ENCODE data around the gene ALOX15. TPM values are rescaled to one million over a fixed set of nuclear protein-coding genes. Genes with fewer than 3 reads are reported as not detected.

Gene ALOX15
- total and polyA plus RNA-seq, 10 donors, result 0.04 to 2.6 (median 0.70) TPM; not detected in 1

- H3K36me3 ChIP-seq, result peaks cover 0 to 99% (median 84%) of the 10 kb centered on the region in 6 donors
- no peak for DNase-seq
- WGBS, 5 donors, result 90 to 99% (median 95%) methylated on average over 5 to 8 of the region's 8 CpGs
- no peaks in the 10 kb centered on the region for H3K27me3 ChIP-seq (replicated peaks in 1 of 7)
- peak overlapping the region in 2 of 8 donors; percentile 5 to 24 for H3K27ac ChIP-seq
- no peak overlapping the region for H3K4me3 ChIP-seq
- TF ChIP-seq CTCF (IDR thresholded peaks at IDR 0.05 in 8 of 11, conservative IDR thresholded peaks at IDR 0.05 in 3 of 11) (no peak), POLR2A (IDR thresholded peaks at IDR 0.05) (no peak), POLR2AphosphoS5 (IDR thresholded peaks at IDR 0.05) (no peak)
- intact Hi-C loops (cut with DNase I; ENCODE audit: low total_unique reads), result no loop called here
- H3K4me1 ChIP-seq, result peaks cover 0 to 12% (median 0%) of the 10 kb centered on the region in 6 donors
- H3K9me3 ChIP-seq, result no peaks in the 10 kb centered on the region
These were observed 33.2 kb upstream of the ALOX15 start for GRCh38 chr17:4674685-4674998.

- 81 to 96% (median 89%) methylated on average over 16 to 27 of the region's 27 CpGs for WGBS, 5 donors
- no peak for DNase-seq
- Histone ChIP-seq H3K4me1 (peaks cover 0 to 12% (median 0%) of the 10 kb centered on the region in 6 donors), H3K27ac (peak overlapping the region in 3 of 8 donors; percentile 5 to 24 (median 24)), H3K9me3 (no peaks in the 10 kb centered on the region), H3K27me3 (replicated peaks in 1 of 7) (no peaks in the 10 kb centered on the region), H3K36me3 (peaks cover 0 to 93% (median 79%) of the 10 kb centered on the region in 6 donors), H3K4me3 (no peak overlapping the region)
- intact Hi-C loops (cut with DNase I; ENCODE audit: low total_unique reads), result no loop called here
- TF ChIP-seq CTCF (IDR thresholded peaks at IDR 0.05 in 8 of 11, conservative IDR thresholded peaks at IDR 0.05 in 3 of 11) (no peak), POLR2AphosphoS5 (IDR thresholded peaks at IDR 0.05) (peak in 2 of 3 donors; percentile 33 to 57), POLR2A (IDR thresholded peaks at IDR 0.05) (no peak)
These were observed 32.7 kb upstream of the ALOX15 start for GRCh38 chr17:4673986-4674684.

DNA sequence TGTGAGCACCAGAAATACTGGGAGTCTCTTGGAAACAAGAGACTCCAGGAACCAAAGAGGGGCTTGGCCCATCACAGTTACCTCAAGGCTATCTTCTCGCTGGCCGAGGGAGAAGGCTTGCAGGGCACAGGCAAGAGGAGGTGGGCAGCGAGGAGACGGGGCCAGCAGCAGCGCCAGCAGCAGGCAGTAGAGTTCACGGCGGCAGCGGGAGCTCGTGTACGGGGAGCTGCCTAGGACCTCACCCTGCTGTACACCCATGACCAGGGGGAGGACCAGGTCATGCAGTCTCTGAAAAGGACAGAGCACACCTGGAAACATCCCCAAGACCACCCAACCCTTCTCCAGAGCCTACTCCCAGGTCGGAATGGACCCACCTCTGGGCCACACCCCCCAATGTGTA is 31.7 kb upstream of the ALOX15 start:
- TF ChIP-seq POLR2A (IDR thresholded peaks at IDR 0.05) (no peak), POLR2AphosphoS5 (IDR thresholded peaks at IDR 0.05) (no peak), CTCF (IDR thresholded peaks at IDR 0.05 in 8 of 11, conservative IDR thresholded peaks at IDR 0.05 in 3 of 11) (no peak)
- Histone ChIP-seq H3K27me3 (replicated peaks in 1 of 7) (no peaks in the 10 kb centered on the region), H3K4me1 (peaks cover 0 to 12% (median 0%) of the 10 kb centered on the region in 6 donors), H3K27ac (peak overlapping the region in 1 of 8 donors; percentile 5), H3K36me3 (peaks cover 0 to 84% (median 72%) of the 10 kb centered on the region in 6 donors), H3K4me3 (no peak overlapping the region), H3K9me3 (no peaks in the 10 kb centered on the region)
- WGBS, 5 donors, result 86 to 98% (median 93%) methylated on average over 10 to 11 of the region's 11 CpGs
- intact Hi-C loops (cut with DNase I; ENCODE audit: low total_unique reads), result no loop called here
- DNase-seq, result no peak

- peaks cover 0 to 12% (median 0%) of the 10 kb centered on the region in 6 donors for H3K4me1 ChIP-seq
- TF ChIP-seq POLR2A (IDR thresholded peaks at IDR 0.05) (no peak), POLR2AphosphoS5 (IDR thresholded peaks at IDR 0.05) (no peak), CTCF (IDR thresholded peaks at IDR 0.05 in 8 of 11, conservative IDR thresholded peaks at IDR 0.05 in 3 of 11) (no peak)
- WGBS, 5 donors, result 89 to 94% (median 92%) methylated on average over 8 of the region's 8 CpGs
- peaks cover 0 to 80% (median 70%) of the 10 kb centered on the region in 6 donors for H3K36me3 ChIP-seq
- H3K27me3 ChIP-seq (replicated peaks in 1 of 7), result no peaks in the 10 kb centered on the region
- no peaks in the 10 kb centered on the region for H3K9me3 ChIP-seq
- no peak overlapping the region for H3K27ac ChIP-seq
- DNase-seq, result no peak
- H3K4me3 ChIP-seq, result no peak overlapping the region
- intact Hi-C loops (cut with DNase I; ENCODE audit: low total_unique reads), result no loop called here
These were observed 31.3 kb upstream of the ALOX15 start for GRCh38 chr17:4672751-4673150.

Measured in spleen (tissue), 11 donors.